ENCODE data around the gene SPDYC. TPM values are rescaled to one million over a fixed set of nuclear protein-coding genes. Genes with fewer than 3 reads are reported as not detected.

SPDYC gene
- total and polyA plus RNA-seq, 9 of the 15 experiments (the other 6 are each of a cell fraction or from before 2014, with no cell fraction given): 4.4 to 18.8 (median 9.2) TPM

GRCh38 chr11:65125197-65126056 is 44.6 kb upstream of the SPDYC start (continued):
- TF ChIP-seq E2F4 (CRISPR knock-in tag; IDR thresholded peaks at IDR 0.05; ENCODE audit: low read depth) (no peak), ZZZ3 (IDR thresholded peaks at IDR 0.05) (no peak), ZNF668 (CRISPR knock-in tag; IDR thresholded peaks at IDR 0.05) (no peak)

GRCh38 chr11:65126624-65127274 is 43.3 kb upstream of the SPDYC start:
- BruUV-seq (replicated peaks): no TSS peak
- ATAC-seq (no peak), DNase-seq (ENCODE audit: extremely low read depth in 1 of 4, low spot score in 3 of 4) (peak in 1 of 4 experiments; percentile 15)
- TF ChIP-seq ZFP91 (CRISPR knock-in tag; IDR thresholded peaks at IDR 0.05) (no peak), KLF16 (IDR thresholded peaks at IDR 0.05) (no peak), RCOR1 (IDR thresholded peaks at IDR 0.05; ENCODE audit: borderline replicate concordance in 1 of 2, low read depth in 2 of 2, low read length in 2 of 2) (no peak), FOXA1 (IDR thresholded peaks at IDR 0.05; ENCODE audit: borderline replicate concordance) (no peak), MNT (conservative IDR thresholded peaks at IDR 0.05) (no peak), ZNF740 (CRISPR knock-in tag; IDR thresholded peaks at IDR 0.05) (no peak), ZNF740 (tag; IDR thresholded peaks at IDR 0.05) (no peak), POLR2A (conservative IDR thresholded peaks at IDR 0.05) (peak; percentile 65), FIP1L1 (IDR thresholded peaks at IDR 0.05; ENCODE audit: low read depth, low read length, poor library complexity, severe bottlenecking) (no peak), RBM34 (IDR thresholded peaks at IDR 0.05; ENCODE audit: borderline replicate concordance, insufficient read depth, low read length) (no peak), ZKSCAN3 (CRISPR knock-in tag; IDR thresholded peaks at IDR 0.05) (no peak)

More at GRCh38 chr11:65126624-65127274, 43.3 kb upstream of the SPDYC start:
- peak overlapping the region in 1 of 2 experiments; percentile 21; a peak in 1 of 4 replicates for H3K9ac ChIP-seq (ENCODE audit: insufficient read depth in 1 of 2, low read depth in 2 of 2, low read length in 2 of 2)
- WGBS (ENCODE audit: insufficient coverage, low coverage, missing lambda C conversion rate): 86% methylated on average over 6 of the region's 6 CpGs
- H3K4me2 ChIP-seq (ENCODE audit: insufficient read depth, low read length): no peak overlapping the region
- H3K4me3 ChIP-seq: no peak overlapping the region
- H3K4me1 ChIP-seq (replicated peaks in 1 of 2; ENCODE audit: control insufficient read depth in 2 of 2, insufficient read depth in 2 of 2, low read length in 2 of 2): peaks cover 0 to 19% of the 10 kb centered on the region in 2 experiments; a peak in 4 of 5 replicates
- H4K20me1 ChIP-seq (replicated peaks; ENCODE audit: control insufficient read depth, insufficient read depth, low read length): peaks cover 6% of the 10 kb centered on the region; the same call in 1 of the 2 replicates
- H3K9me3 ChIP-seq (replicated peaks; ENCODE audit: control insufficient read depth, insufficient read depth, low read depth, low read length): no peaks in the 10 kb centered on the region
- peaks cover 42% of the 10 kb centered on the region for H3K79me2 ChIP-seq (ENCODE audit: control insufficient read depth, insufficient read depth, low read length)
- H3K27me3 ChIP-seq (ENCODE audit: control insufficient read depth in 2 of 2, insufficient read depth in 2 of 2, low read length in 2 of 2): no peaks in the 10 kb centered on the region
- FAIRE-seq: no peak
- intact Hi-C loops (cut with micrococcal nuclease): no loop called here
- ChIA-PET CTCF (ENCODE audit: low intra/inter-chr PET ratio) (no interaction called here), POLR2A (interaction anchor here (0.6 to 1.3 kb wide), 4 partner anchors 10 to 154 kb away, joined by 3 to 4 read pairs (median 4); no protein-coding TSS in a partner anchor)
- H3K27ac ChIP-seq (ENCODE audit: extremely low read depth, low read depth, low read length): no peak overlapping the region
- H2AFZ ChIP-seq (ENCODE audit: low read depth, low read length): no peak overlapping the region
- in situ Hi-C loops (cut with MboI): no loop called here
- H3K9me1 ChIP-seq (ENCODE audit: control insufficient read depth, insufficient read depth, low read length): no peaks in the 10 kb centered on the region
- H3K36me3 ChIP-seq (ENCODE audit: control insufficient read depth, insufficient read depth, low read length): peaks cover 78% of the 10 kb centered on the region
